GM18873 (cell line): ENCODE measurements around the gene PELI2.

Experiments
- ATAC-seq: cut with Tn5 transposase; IDR thresholded peaks from one replicate; pipeline ENCODE4 v1.9.1; 2021; ENCODE audit warnings: mild to moderate bottlenecking, moderate library complexity, moderate number of reproducible peaks; ENCODE audit not compliant: unreplicated experiment, low FRiP score

Gene PELI2

GRCh38 chr14:56224691-56225681, 106.8 kb downstream of the PELI2 start:
- ATAC-seq = no peak

GRCh38 chr14:56235388-56235787, 117.2 kb downstream of the PELI2 start:
- ATAC-seq = no peak

GRCh38 chr14:56237398-56237797, 119.2 kb downstream of the PELI2 start:
- ATAC-seq = no peak

- ATAC-seq = no peak
These were observed 123.2 kb downstream of the PELI2 start for GRCh38 chr14:56241461-56241860.

GRCh38 chr14:56243110-56243509, 124.9 kb downstream of the PELI2 start:
- no peak for ATAC-seq

GRCh38 chr14:56244138-56244789, 126.1 kb downstream of the PELI2 start:
- no peak for ATAC-seq

- no peak for ATAC-seq
These were observed 129.4 kb downstream of the PELI2 start for GRCh38 chr14:56247495-56248200.

GRCh38 chr14:56248442-56248841, 130.2 kb downstream of the PELI2 start:
- no peak for ATAC-seq

GRCh38 chr14:56261046-56261445, 142.8 kb downstream of the PELI2 start:
- no peak for ATAC-seq

GRCh38 chr14:56262530-56262929, 144.3 kb downstream of the PELI2 start:
- ATAC-seq = no peak

GRCh38 chr14:56268039-56268438, 149.8 kb downstream of the PELI2 start:
- ATAC-seq = no peak

GRCh38 chr14:56268673-56269072, 150.5 kb downstream of the PELI2 start:
- no peak for ATAC-seq

- ATAC-seq = no peak
These were observed 152.7 kb downstream of the PELI2 start for GRCh38 chr14:56270921-56271320.

- no peak for ATAC-seq
These were observed 153.8 kb downstream of the PELI2 start for GRCh38 chr14:56271970-56272369.

- no peak for ATAC-seq
These were observed 154.9 kb downstream of the PELI2 start for GRCh38 chr14:56273155-56273554.

- ATAC-seq = no peak
These were observed 155.7 kb downstream of the PELI2 start for GRCh38 chr14:56273951-56274350.

GRCh38 chr14:56274556-56274955, 156.3 kb downstream of the PELI2 start:
- ATAC-seq = no peak

- ATAC-seq = no peak
These were observed 157.9 kb downstream of the PELI2 start for GRCh38 chr14:56276108-56276507.

GRCh38 chr14:56278383-56278782, 160.2 kb downstream of the PELI2 start:
- ATAC-seq = no peak

- ATAC-seq = no peak
These were observed 162.6 kb downstream of the PELI2 start for GRCh38 chr14:56280843-56281242.

GRCh38 chr14:56282179-56282578, 164.0 kb downstream of the PELI2 start:
- no peak for ATAC-seq
